Measurements from ENCODE around the gene PPEF1. TPM values are rescaled to one million over a fixed set of nuclear protein-coding genes. Genes with fewer than 3 reads are reported as not detected.

Gene PPEF1
- total and polyA plus RNA-seq, 4 donors = 0.09 TPM; not detected in 3

GRCh38 chrX:18872621-18873020, 165.2 kb downstream of the PPEF1 start:
- no peak overlapping the region for H3K4me3 ChIP-seq (ENCODE audit: low read depth in 1 of 3, low read length in 3 of 3)
- TF ChIP-seq REST (IDR thresholded peaks at IDR 0.05) (no peak), CTCF (IDR thresholded peaks at IDR 0.05; ENCODE audit: low read depth, low read length, missing input control) (no peak)
- WGBS = 95% methylated on average over 8 of the region's 8 CpGs
- no peak overlapping the region for H3K9ac ChIP-seq (ENCODE audit: low read depth in 1 of 2, low read length in 2 of 2)
- H3K9me3 ChIP-seq (ENCODE audit: control insufficient read depth in 4 of 4, low read length in 3 of 4) = no peaks in the 10 kb centered on the region
- no peak overlapping the region for H3K27ac ChIP-seq (ENCODE audit: low read depth in 1 of 2, low read length in 2 of 2)
- peaks cover 0 to 2% (median 0%) of the 10 kb centered on the region in 4 donors for H3K4me1 ChIP-seq (ENCODE audit: control insufficient read depth in 4 of 4, insufficient read depth in 4 of 4, low read length in 3 of 4)
- no peaks in the 10 kb centered on the region for H3K27me3 ChIP-seq (ENCODE audit: control insufficient read depth in 4 of 4, insufficient read depth in 4 of 4, low read length in 3 of 4)
- H3K36me3 ChIP-seq (ENCODE audit: control insufficient read depth in 4 of 4, insufficient read depth in 3 of 4, low read depth in 1 of 4, low read length in 3 of 4) = no peaks in the 10 kb centered on the region
- no peak for DNase-seq (ENCODE audit: low spot score)

GRCh38 chrX:18873189-18873791, 165.8 kb downstream of the PPEF1 start:
- H3K27ac ChIP-seq (ENCODE audit: low read depth in 1 of 2, low read length in 2 of 2) = no peak overlapping the region
- no peak overlapping the region for H3K4me3 ChIP-seq (ENCODE audit: low read depth in 1 of 3, low read length in 3 of 3)
- H3K27me3 ChIP-seq (ENCODE audit: control insufficient read depth in 4 of 4, insufficient read depth in 4 of 4, low read length in 3 of 4) = no peaks in the 10 kb centered on the region
- no peaks in the 10 kb centered on the region for H3K36me3 ChIP-seq (ENCODE audit: control insufficient read depth in 4 of 4, insufficient read depth in 3 of 4, low read depth in 1 of 4, low read length in 3 of 4)
- no peak overlapping the region for H3K9ac ChIP-seq (ENCODE audit: low read depth in 1 of 2, low read length in 2 of 2)
- 81% methylated on average over 27 of the region's 27 CpGs for WGBS
- TF ChIP-seq RAD21 (IDR thresholded peaks at IDR 0.05) (no peak), RXRA (IDR thresholded peaks at IDR 0.05) (no peak), CTCF (IDR thresholded peaks at IDR 0.05; ENCODE audit: low read depth, low read length, missing input control) (no peak), EGR1 (IDR thresholded peaks at IDR 0.05; ENCODE audit: low read depth in 2 of 2) (no peak), MAX (IDR thresholded peaks at IDR 0.05) (no peak), SP1 (IDR thresholded peaks at IDR 0.05) (no peak), TAF1 (conservative IDR thresholded peaks at IDR 0.05) (no peak), ATF3 (IDR thresholded peaks at IDR 0.05) (no peak), GABPA (IDR thresholded peaks at IDR 0.05 in 1 of 2, conservative IDR thresholded peaks at IDR 0.05 in 1 of 2) (no peak), FOXA2 (IDR thresholded peaks at IDR 0.05) (no peak), YY1 (IDR thresholded peaks at IDR 0.05) (no peak), HNF4G (IDR thresholded peaks at IDR 0.05) (no peak), HNF4A (conservative IDR thresholded peaks at IDR 0.05) (no peak), JUND (IDR thresholded peaks at IDR 0.05) (no peak), ZBTB33 (IDR thresholded peaks at IDR 0.05) (no peak), NR2F2 (IDR thresholded peaks at IDR 0.05) (no peak), REST (IDR thresholded peaks at IDR 0.05) (no peak), FOXA1 (IDR thresholded peaks at IDR 0.05) (no peak)
- no peaks in the 10 kb centered on the region for H3K9me3 ChIP-seq (ENCODE audit: control insufficient read depth in 4 of 4, low read length in 3 of 4)
- peaks cover 0 to 2% (median 0%) of the 10 kb centered on the region in 4 donors for H3K4me1 ChIP-seq (ENCODE audit: control insufficient read depth in 4 of 4, insufficient read depth in 4 of 4, low read length in 3 of 4)
- DNase-seq (ENCODE audit: low spot score) = no peak
